Measurements from ENCODE around the gene TIMM22.

The TIMM22 gene

DNA sequence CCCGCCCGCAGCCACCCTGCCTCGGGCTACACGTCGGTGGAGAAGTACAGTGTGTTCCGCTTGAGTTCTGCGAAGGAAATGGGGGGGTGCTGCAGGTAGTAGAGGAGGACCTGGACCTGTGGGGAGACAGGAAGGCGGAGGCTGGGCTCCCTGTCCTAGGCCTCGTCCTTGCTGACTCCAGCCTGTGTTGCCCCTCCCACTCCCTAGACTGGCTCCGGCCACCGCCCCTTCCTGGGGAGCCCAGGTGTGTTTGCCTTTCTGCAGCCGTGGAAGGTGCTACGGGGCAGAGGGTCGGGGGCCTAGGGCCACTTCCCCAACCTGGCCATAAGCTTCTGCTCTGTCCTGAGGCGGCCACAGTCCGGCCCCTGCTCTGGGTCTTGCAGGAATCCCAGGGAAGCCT lies 9.1 kb downstream of the TIMM22 start:
- Histone ChIP-seq H3K9me3 (ENCODE audit: control insufficient read depth, insufficient read depth, low read depth, low read length) (no peaks in the 10 kb centered on the region), H3K4me3 (ENCODE audit: low read depth, low read length) (no peak overlapping the region), H3K4me1 (ENCODE audit: control insufficient read depth, insufficient read depth, low read length) (peaks cover 4% of the 10 kb centered on the region; the same call in 1 of the 2 replicates), H3K36me3 (ENCODE audit: control insufficient read depth in 2 of 2, insufficient read depth in 1 of 2, low read length in 2 of 2) (peaks cover 7 to 96% of the 10 kb centered on the region in 2 experiments), H3K27ac (ENCODE audit: extremely low read depth, low read depth, low read length) (peak overlapping the region; percentile 37; the same call in 1 of the 2 replicates)
- ChIA-PET CTCF (interaction anchor here (0.7 to 1.2 kb wide), 2 partner anchors 22 to 44 kb away, joined by 3 read pairs; no protein-coding TSS in a partner anchor), POLR2A (interaction anchor here (1.9 kb wide), 1 partner anchor 9 kb away, joined by 5 read pairs; the partner anchor contains the start of gene TIMM22)
- TF ChIP-seq, protein P1, sequence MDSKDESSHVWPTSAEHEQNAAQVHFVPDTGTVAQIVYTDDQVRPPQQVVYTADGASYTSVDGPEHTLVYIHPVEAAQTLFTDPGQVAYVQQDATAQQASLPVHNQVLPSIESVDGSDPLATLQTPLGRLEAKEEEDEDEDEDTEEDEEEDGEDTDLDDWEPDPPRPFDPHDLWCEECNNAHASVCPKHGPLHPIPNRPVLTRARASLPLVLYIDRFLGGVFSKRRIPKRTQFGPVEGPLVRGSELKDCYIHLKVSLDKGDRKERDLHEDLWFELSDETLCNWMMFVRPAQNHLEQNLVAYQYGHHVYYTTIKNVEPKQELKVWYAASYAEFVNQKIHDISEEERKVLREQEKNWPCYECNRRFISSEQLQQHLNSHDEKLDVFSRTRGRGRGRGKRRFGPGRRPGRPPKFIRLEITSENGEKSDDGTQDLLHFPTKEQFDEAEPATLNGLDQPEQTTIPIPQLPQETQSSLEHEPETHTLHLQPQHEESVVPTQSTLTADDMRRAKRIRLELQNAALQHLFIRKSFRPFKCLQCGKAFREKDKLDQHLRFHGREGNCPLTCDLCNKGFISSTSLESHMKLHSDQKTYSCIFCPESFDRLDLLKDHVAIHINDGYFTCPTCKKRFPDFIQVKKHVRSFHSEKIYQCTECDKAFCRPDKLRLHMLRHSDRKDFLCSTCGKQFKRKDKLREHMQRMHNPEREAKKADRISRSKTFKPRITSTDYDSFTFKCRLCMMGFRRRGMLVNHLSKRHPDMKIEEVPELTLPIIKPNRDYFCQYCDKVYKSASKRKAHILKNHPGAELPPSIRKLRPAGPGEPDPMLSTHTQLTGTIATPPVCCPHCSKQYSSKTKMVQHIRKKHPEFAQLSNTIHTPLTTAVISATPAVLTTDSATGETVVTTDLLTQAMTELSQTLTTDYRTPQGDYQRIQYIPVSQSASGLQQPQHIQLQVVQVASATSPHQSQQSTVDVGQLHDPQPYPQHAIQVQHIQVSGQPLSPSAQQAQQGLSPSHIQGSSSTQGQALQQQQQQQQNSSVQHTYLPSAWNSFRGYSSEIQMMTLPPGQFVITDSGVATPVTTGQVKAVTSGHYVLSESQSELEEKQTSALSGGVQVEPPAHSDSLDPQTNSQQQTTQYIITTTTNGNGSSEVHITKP (tag by site-specific recombination; IDR thresholded peaks at IDR 0.05), result 0 out of 2 replicates have a peak, but pooled peaks have one; percentile 11
- TF ChIP-seq ZNF324 (tag by site-specific recombination; IDR thresholded peaks at IDR 0.05), result no peak

DNA sequence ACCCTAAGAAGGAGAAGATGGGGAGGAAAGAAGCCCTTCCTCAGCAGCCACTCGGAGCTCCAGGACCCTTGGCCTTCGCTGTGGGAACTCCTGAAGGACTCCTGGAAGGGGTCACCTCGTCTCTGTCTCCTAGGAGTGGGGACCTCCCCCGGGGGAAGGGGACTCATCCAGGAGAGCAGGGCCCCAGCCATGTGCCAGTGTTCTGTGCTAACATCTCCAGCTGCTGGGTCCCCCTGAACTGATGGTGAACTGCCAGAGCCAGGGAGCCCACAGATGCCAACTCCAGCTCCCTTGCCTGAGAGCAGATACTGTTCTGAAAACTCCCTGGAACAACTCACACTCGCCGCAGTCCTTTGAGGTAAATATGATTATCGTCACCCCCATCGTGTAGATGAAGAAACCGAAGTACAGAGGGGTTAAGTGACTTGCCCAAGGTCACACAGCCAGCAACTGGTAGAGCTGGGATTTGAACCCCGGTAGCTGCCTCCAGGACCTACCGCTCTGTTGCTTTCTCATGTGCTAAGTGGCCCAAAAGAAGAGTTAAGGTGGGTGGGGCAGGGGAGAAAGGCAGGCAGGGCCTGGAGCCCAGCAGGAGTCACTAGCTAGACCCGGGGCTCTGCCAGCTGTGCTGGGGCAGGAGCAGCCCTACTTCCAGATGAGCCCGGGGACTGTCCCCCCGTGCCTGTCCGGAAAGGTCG lies 10.5 kb downstream of the TIMM22 start:
- TF ChIP-seq, protein P1 (tag by site-specific recombination; IDR thresholded peaks at IDR 0.05), result no peak
- TF ChIP-seq ZNF133 (tag by site-specific recombination; IDR thresholded peaks at IDR 0.05), result no peak
- TF ChIP-seq ZNF654 (tag by site-specific recombination; IDR thresholded peaks at IDR 0.05; ENCODE audit: low read depth), result no peak
- TF ChIP-seq ZNF248 (tag by site-specific recombination; IDR thresholded peaks at IDR 0.05), result no peak
- ChIA-PET CTCF (interaction anchor here (0.8 to 1.2 kb wide), 3 partner anchors 8 to 49 kb away, joined by 3 read pairs; partner anchors contain the start of gene TIMM22), POLR2A (interaction anchor here (0.6 to 1.5 kb wide), 2 partner anchors 11 to 23 kb away, joined by 4 to 7 read pairs; partner anchors contain the start of gene TIMM22)
- Histone ChIP-seq H3K4me1 (ENCODE audit: control insufficient read depth, insufficient read depth, low read length) (no peaks in the 10 kb centered on the region), H3K4me3 (ENCODE audit: low read depth, low read length) (no peak overlapping the region), H3K9me3 (ENCODE audit: control insufficient read depth, insufficient read depth, low read depth, low read length) (no peaks in the 10 kb centered on the region), H3K36me3 (ENCODE audit: control insufficient read depth in 2 of 2, insufficient read depth in 1 of 2, low read length in 2 of 2) (peaks cover 1 to 93% of the 10 kb centered on the region in 2 experiments), H3K27ac (ENCODE audit: extremely low read depth, low read depth, low read length) (no peak overlapping the region)

DNA sequence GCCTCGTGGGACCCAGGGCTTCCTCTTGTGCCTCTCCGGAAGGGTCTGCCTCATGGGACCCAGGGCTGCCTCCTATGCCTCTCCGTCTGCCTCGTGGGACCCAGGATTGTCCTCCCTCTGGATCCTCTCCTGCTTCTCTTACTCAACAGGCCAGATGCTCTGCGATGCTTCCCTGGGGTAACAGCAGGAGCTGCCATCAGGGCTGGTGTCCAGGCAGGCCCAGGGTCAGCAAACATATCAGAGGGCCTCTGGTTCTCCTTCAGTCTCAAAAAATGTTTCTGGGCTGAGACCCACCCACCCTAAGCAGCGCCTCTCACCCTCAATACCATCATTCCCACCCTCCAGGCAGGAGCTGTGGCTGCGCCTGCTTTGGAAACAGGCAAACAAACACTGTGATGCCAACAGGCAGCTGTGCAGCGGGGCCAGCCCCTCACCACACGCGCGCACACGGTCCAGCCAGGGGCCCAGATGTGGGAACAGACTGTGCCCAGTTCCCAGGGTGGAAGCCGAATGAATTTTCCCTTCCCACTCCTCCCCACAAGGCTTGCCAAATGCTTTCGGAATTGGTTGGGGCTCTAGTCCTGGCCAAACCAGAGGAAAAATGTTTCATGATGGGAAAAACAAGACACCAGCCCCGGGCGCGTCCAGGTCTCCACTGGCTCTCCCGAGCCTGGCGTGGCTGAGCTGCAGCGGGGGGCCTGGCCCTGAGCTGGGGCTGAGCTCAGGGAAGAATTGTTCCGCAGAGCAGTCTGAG lies 11.3 kb downstream of the TIMM22 start:
- no peaks in the 10 kb centered on the region for H3K9me3 ChIP-seq (ENCODE audit: control insufficient read depth, insufficient read depth, low read depth, low read length)
- peaks cover 0 to 89% of the 10 kb centered on the region in 2 experiments; a peak in 2 of 3 replicates for H3K36me3 ChIP-seq (ENCODE audit: control insufficient read depth in 2 of 2, insufficient read depth in 1 of 2, low read length in 2 of 2)
- CTCF ChIA-PET, result interaction anchor here (0.7 to 1.2 kb wide), 3 partner anchors 12 to 50 kb away, joined by 3 read pairs; partner anchors contain the start of gene TIMM22
- H3K27ac ChIP-seq (ENCODE audit: extremely low read depth, low read depth, low read length), result no peak overlapping the region
- no peak overlapping the region for H3K4me3 ChIP-seq (ENCODE audit: low read depth, low read length)
- no peaks in the 10 kb centered on the region for H3K4me1 ChIP-seq (ENCODE audit: control insufficient read depth, insufficient read depth, low read length)
- POLR2A ChIA-PET, result interaction anchor here (0.6 to 1.5 kb wide), 2 partner anchors 12 to 24 kb away, joined by 4 to 7 read pairs; partner anchors contain the start of gene TIMM22
- TF ChIP-seq BCL11B (tag by site-specific recombination; IDR thresholded peaks at IDR 0.05; ENCODE audit: low read depth), result no peak
- no peak for TF ChIP-seq WT1 (tag by site-specific recombination; IDR thresholded peaks at IDR 0.05)
- TF ChIP-seq, protein P2, sequence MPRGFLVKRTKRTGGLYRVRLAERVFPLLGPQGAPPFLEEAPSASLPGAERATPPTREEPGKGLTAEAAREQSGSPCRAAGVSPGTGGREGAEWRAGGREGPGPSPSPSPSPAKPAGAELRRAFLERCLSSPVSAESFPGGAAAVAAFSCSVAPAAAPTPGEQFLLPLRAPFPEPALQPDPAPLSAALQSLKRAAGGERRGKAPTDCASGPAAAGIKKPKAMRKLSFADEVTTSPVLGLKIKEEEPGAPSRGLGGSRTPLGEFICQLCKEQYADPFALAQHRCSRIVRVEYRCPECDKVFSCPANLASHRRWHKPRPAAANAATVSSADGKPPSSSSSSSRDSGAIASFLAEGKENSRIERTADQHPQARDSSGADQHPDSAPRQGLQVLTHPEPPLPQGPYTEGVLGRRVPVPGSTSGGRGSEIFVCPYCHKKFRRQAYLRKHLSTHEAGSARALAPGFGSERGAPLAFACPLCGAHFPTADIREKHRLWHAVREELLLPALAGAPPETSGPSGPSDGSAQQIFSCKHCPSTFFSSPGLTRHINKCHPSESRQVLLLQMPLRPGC (tag by site-specific recombination; IDR thresholded peaks at IDR 0.05), result no peak
- no peak for TF ChIP-seq ZNF510 (tag by site-specific recombination; IDR thresholded peaks at IDR 0.05; ENCODE audit: insufficient replicate concordance)
- TF ChIP-seq, protein P3, sequence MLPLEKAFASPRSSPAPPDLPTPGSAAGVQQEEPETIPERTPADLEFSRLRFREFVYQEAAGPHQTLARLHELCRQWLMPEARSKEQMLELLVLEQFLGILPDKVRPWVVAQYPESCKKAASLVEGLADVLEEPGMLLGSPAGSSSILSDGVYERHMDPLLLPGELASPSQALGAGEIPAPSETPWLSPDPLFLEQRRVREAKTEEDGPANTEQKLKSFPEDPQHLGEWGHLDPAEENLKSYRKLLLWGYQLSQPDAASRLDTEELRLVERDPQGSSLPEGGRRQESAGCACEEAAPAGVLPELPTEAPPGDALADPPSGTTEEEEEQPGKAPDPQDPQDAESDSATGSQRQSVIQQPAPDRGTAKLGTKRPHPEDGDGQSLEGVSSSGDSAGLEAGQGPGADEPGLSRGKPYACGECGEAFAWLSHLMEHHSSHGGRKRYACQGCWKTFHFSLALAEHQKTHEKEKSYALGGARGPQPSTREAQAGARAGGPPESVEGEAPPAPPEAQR (tag by site-specific recombination; IDR thresholded peaks at IDR 0.05), result no peak
- TF ChIP-seq, protein P4, sequence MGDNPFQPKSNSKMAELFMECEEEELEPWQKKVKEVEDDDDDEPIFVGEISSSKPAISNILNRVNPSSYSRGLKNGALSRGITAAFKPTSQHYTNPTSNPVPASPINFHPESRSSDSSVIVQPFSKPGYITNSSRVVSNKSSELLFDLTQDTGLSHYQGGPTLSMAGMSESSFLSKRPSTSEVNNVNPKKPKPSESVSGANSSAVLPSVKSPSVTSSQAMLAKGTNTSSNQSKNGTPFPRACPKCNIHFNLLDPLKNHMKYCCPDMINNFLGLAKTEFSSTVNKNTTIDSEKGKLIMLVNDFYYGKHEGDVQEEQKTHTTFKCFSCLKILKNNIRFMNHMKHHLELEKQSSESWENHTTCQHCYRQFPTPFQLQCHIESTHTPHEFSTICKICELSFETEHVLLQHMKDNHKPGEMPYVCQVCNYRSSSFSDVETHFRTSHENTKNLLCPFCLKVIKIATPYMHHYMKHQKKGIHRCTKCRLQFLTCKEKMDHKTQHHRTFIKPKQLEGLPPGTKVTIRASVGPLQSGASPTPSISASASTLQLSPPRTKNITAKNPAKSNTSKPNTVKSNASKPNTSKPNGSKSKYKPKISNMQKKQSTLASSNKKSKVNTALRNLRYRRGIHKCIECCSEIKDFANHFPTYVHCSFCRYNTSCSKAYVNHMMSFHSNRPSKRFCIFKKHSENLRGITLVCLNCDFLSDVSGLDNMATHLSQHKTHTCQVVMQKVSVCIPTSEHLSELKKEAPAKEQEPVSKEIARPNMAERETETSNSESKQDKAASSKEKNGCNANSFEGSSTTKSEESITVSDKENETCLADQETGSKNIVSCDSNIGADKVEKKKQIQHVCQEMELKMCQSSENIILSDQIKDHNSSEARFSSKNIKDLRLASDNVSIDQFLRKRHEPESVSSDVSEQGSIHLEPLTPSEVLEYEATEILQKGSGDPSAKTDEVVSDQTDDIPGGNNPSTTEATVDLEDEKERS (tag by site-specific recombination; IDR thresholded peaks at IDR 0.05), result no peak

Data from HEK293 (cell line).